IMR-90 (cell line): ENCODE results near the gene ARHGAP21. TPM values are rescaled to one million over a fixed set of nuclear protein-coding genes. Genes with fewer than 3 reads are reported as not detected.

Experiments used
- ATAC-seq: fragments of 200-7000 bp; cut with Tn5 transposase; 2 replicates; pipeline ENCODE4 v1.9.1; 2020; ENCODE audit warnings: low read depth, mild to moderate bottlenecking, moderate library complexity
- BruUV-seq: library from RNA; stranded (reverse); fragments of 400-500 nt; replicated peaks from 2 replicates; lab custom pipeline; 2021; lab: Mats Ljungman, UMichigan
- CTCF ChIA-PET: fragments of 300-600 bp; formaldehyde crosslinking; extraction: SDS; loops from one replicate; lab custom pipeline; 2021; ENCODE audit warnings: antibody characterized with exemption; lab: Yijun Ruan, JAX
- POLR2A ChIA-PET: fragments of 300-600 bp; sonication (Branson Sonifier 250); formaldehyde crosslinking; loops from one replicate; lab custom pipeline; 2022; ENCODE audit warnings: antibody characterized with exemption; ENCODE audit not compliant: unreplicated experiment; lab: Charles Lee
- DNase-seq: peaks from one replicate; pipeline ENCODE4 v3.0.0; 2013
- H2AFZ ChIP-seq: replicated peaks from 2 replicates; pipeline ENCODE3; 2013; ENCODE audit warnings: low read length, mild to moderate bottlenecking; ENCODE audit not compliant: poor library complexity
- H2AK5ac ChIP-seq: 2 replicates; pipeline ENCODE4 v1.6.1; 2013; ENCODE audit warnings: low read depth, low read length, inconsistent platforms
- H2AK9ac ChIP-seq: replicated peaks from 2 replicates; pipeline ENCODE3; 2013; ENCODE audit warnings: mild to moderate bottlenecking, low read depth, low read length, moderate library complexity; ENCODE audit not compliant: poor library complexity
- H2BK120ac ChIP-seq: 2 replicates; pipeline ENCODE4 v1.6.1; 2013; ENCODE audit warnings: low read depth, low read length, inconsistent platforms
- H2BK15ac ChIP-seq: 3 replicates; pipeline ENCODE4 v1.6.1; 2013; ENCODE audit warnings: low read depth, low read length, inconsistent platforms
- H2BK20ac ChIP-seq: 2 replicates; pipeline ENCODE4 v1.6.1; 2013; ENCODE audit warnings: low read depth, mild to moderate bottlenecking, inconsistent platforms, low read length, moderate library complexity
- H2BK5ac ChIP-seq: 2 replicates; pipeline ENCODE4 v1.6.1; 2013; ENCODE audit warnings: mild to moderate bottlenecking, low read depth, low read length, inconsistent platforms; ENCODE audit not compliant: poor library complexity, severe bottlenecking
- H3K14ac ChIP-seq: replicated peaks from 2 replicates; pipeline ENCODE4 v1.6.1; 2013; ENCODE audit warnings: low read depth, low read length, inconsistent platforms
- H3K18ac ChIP-seq: 2 replicates; pipeline ENCODE4 v1.6.1; 2013; ENCODE audit warnings: low read depth, low read length, control low read depth
- H3K23ac ChIP-seq: 2 replicates; pipeline ENCODE4 v1.6.1; 2013; ENCODE audit warnings: low read depth, low read length, inconsistent platforms
- H3K27ac ChIP-seq: 2 replicates; pipeline ENCODE4 v1.5.1; 2013; ENCODE audit warnings: mild to moderate bottlenecking, control low read depth, low read length; ENCODE audit not compliant: insufficient read depth
- H3K27me3 ChIP-seq: 2 replicates; pipeline ENCODE4 v1.6.1; 2013; ENCODE audit warnings: low read length; ENCODE audit not compliant: control insufficient read depth, insufficient read depth
- H3K36me3 ChIP-seq: 2 replicates; pipeline ENCODE4 v1.6.1; 2013; ENCODE audit warnings: low read length, mixed read lengths; ENCODE audit not compliant: control insufficient read depth, insufficient read depth
- H3K4ac ChIP-seq: 2 replicates; pipeline ENCODE4 v1.6.1; 2013; ENCODE audit warnings: low read depth, low read length, inconsistent platforms
- H3K4me1 ChIP-seq: 2 replicates; pipeline ENCODE4 v1.6.1; 2013; ENCODE audit warnings: low read length, mixed read lengths; ENCODE audit not compliant: control insufficient read depth, insufficient read depth
- H3K4me2 ChIP-seq: 2 replicates; pipeline ENCODE4 v1.6.1; 2013; ENCODE audit warnings: low read depth, mild to moderate bottlenecking, control low read depth, low read length, moderate library complexity
- H3K4me3 ChIP-seq: 2 replicates; pipeline ENCODE4 v1.5.1; 2013; ENCODE audit warnings: low read depth, mild to moderate bottlenecking, control low read depth, low read length, moderate library complexity; ENCODE audit not compliant: insufficient read depth
- H3K56ac ChIP-seq: 2 replicates; pipeline ENCODE4 v1.6.1; 2013; ENCODE audit warnings: low read length, inconsistent platforms; ENCODE audit not compliant: insufficient read depth; ENCODE audit errors: extremely low read depth
- H3K79me1 ChIP-seq, 2 experiments: 2 replicates each; pipeline ENCODE4 v1.6.1; 2013; ENCODE audit warnings: low read length in 2 of 2, inconsistent platforms in 1 of 2, low read depth in 1 of 2
- H3K9ac ChIP-seq: 2 replicates; pipeline ENCODE4 v1.6.1; 2013; ENCODE audit warnings: low read depth, low read length, control low read depth
- H3K9me1 ChIP-seq: 2 replicates; pipeline ENCODE4 v1.6.1; 2013; ENCODE audit warnings: low read length, inconsistent platforms; ENCODE audit not compliant: insufficient read depth
- H3K9me3 ChIP-seq: 2 replicates; pipeline ENCODE4 v1.6.1; 2013; ENCODE audit warnings: low read length; ENCODE audit not compliant: control insufficient read depth, insufficient read depth
- H4K20me1 ChIP-seq: 2 replicates; pipeline ENCODE4 v1.6.1; 2013; ENCODE audit warnings: low read length, inconsistent platforms; ENCODE audit not compliant: insufficient read depth
- H4K5ac ChIP-seq: 2 replicates; pipeline ENCODE4 v1.6.1; 2013; ENCODE audit warnings: mild to moderate bottlenecking, low read depth, low read length, control low read depth
- H4K8ac ChIP-seq, 2 experiments: 2 replicates each; pipeline ENCODE4 v1.6.1; 2013; ENCODE audit warnings: low read depth in 2 of 2, low read length in 2 of 2, control low read depth in 1 of 2, inconsistent platforms in 1 of 2
- H4K91ac ChIP-seq: 2 replicates; pipeline ENCODE4 v1.6.1; 2013; ENCODE audit warnings: low read depth, low read length, inconsistent platforms; ENCODE audit not compliant: insufficient read depth
- BHLHE40 ChIP-seq: fragments of 150-350 bp; IDR thresholded peaks from 2 replicates; pipeline ENCODE4 v1.6.1; 2016; ENCODE audit warnings: mild to moderate bottlenecking, low read depth, low read length
- CEBPB ChIP-seq: IDR thresholded peaks from 2 replicates; pipeline ENCODE4 v1.6.1; 2012; ENCODE audit warnings: low read depth, low read length, improper control_type of control experiment
- CHD1 ChIP-seq: IDR thresholded peaks from 2 replicates; pipeline ENCODE4 v1.6.1; 2012; ENCODE audit warnings: low read depth, low read length, improper control_type of control experiment
- FOS ChIP-seq: fragments of 150-350 bp; IDR thresholded peaks from 2 replicates; pipeline ENCODE4 v1.6.1; 2016; ENCODE audit warnings: low read depth, low read length
- MXI1 ChIP-seq: IDR thresholded peaks from 2 replicates; pipeline ENCODE4 v1.6.1; 2012; ENCODE audit warnings: low read depth, mild to moderate bottlenecking, low read length, moderate library complexity, borderline replicate concordance
- POLR2A ChIP-seq: IDR thresholded peaks from 2 replicates; pipeline ENCODE4 v1.6.1; 2012; ENCODE audit warnings: mild to moderate bottlenecking, low read depth, low read length
- RFX5 ChIP-seq: IDR thresholded peaks from 2 replicates; pipeline ENCODE4 v1.8.0; 2012; ENCODE audit warnings: low read depth, mild to moderate bottlenecking, low read length, moderate library complexity
- SMC3 ChIP-seq: fragments of 150-350 bp; IDR thresholded peaks from 2 replicates; pipeline ENCODE4 v1.6.1; 2016; ENCODE audit warnings: low read depth, mild to moderate bottlenecking, antibody characterized with exemption, low read length, moderate library complexity
- WGBS, 2 experiments: methylation state at CpG; one replicate each; pipeline versions ENCODE4 v1.1.5 to v1.1.7; 2013; ENCODE audit warnings: missing lambda C conversion rate in 2 of 2; ENCODE audit not compliant: insufficient read length in 1 of 2; ENCODE audit errors: extremely low coverage in 2 of 2; 5-methylcytosine and 5-hydroxymethylcytosine counted together
- dilution Hi-C: fragments of 300-500 bp; cut with HindIII; formaldehyde crosslinking; loops from one replicate; pipeline ENCODE4 v1.14.3; 2018; ENCODE audit warnings: low sequenced_read_pairs; ENCODE audit not compliant: unreplicated experiment
- in situ Hi-C: fragments of 300-500 bp; cut with MboI; formaldehyde crosslinking; loops from 3 replicates; pipeline ENCODE4 v1.14.3; 2019; ENCODE audit warnings: low sequenced_read_pairs, inconsistent platforms, mixed read lengths
- intact Hi-C: fragments of 100-400 bp; cut with micrococcal nuclease; formaldehyde crosslinking; loops from 2 replicates; pipeline ENCODE4 v1.10.0; 2022
- polyA plus RNA-seq, 3 experiments: library from polyadenylated mRNA; depleted of rRNA; stranded (reverse); fragments of >200 nt; gene quantifications; 2 replicates each; pipeline ENCODE4 v1.2.3, GENCODE V29; 2012; ENCODE audit warnings: low replicate concordance in 1 of 3
- total RNA-seq: library from RNA; depleted of rRNA; stranded (reverse); fragments of >200 nt; gene quantifications from 2 replicates; pipeline ENCODE4 v1.2.3, GENCODE V29; 2012
- TF ChIP-seq, protein P1 (sequence below): fragments of 150-350 bp; IDR thresholded peaks from 2 replicates; pipeline ENCODE4 v1.6.1; 2017; ENCODE audit warnings: mild to moderate bottlenecking, antibody characterized with exemption, low read length, low read depth
- TF ChIP-seq, protein P2 (sequence below): fragments of 150-350 bp; IDR thresholded peaks from 2 replicates; pipeline ENCODE4 v1.6.1; 2016; ENCODE audit warnings: low read depth, mild to moderate bottlenecking, low read length, moderate library complexity, borderline replicate concordance

The ARHGAP21 gene
- total and polyA plus RNA-seq, 2 of the 4 experiments (the other 2 are of a cell fraction) = 43.3 to 94.3 TPM

DNA sequence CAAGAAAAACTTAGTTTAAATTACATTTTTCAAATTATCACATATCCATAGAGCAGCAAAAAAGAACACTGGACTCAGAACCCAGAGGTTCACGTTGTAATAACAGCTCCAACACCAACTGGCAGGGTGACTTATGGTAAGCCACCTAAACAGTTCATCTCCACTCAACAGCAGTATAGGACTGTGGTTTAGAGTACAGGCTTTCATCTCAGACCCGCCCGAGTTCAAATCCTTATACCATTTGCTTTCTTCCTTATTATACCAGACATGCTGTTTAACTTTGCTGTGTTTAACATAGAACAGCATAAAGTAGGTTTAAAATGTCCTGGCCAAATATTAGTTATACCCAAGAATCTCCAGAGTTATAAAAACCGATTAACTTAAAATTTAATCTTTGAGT lies 97.9 kb downstream of the ARHGAP21 start:
- H3K9me1 ChIP-seq = peaks cover 2% of the 10 kb centered on the region; the same call in 1 of the 2 replicates
- no peak overlapping the region for H3K4me2 ChIP-seq
- H3K9ac ChIP-seq = no peak overlapping the region
- H2BK5ac ChIP-seq = no peak overlapping the region
- no peak overlapping the region for H3K27ac ChIP-seq
- H3K14ac ChIP-seq = no peak overlapping the region
- no TSS peak for BruUV-seq
- H3K27me3 ChIP-seq = no peaks in the 10 kb centered on the region
- no peak overlapping the region for H3K18ac ChIP-seq
- TF ChIP-seq, protein P1, sequence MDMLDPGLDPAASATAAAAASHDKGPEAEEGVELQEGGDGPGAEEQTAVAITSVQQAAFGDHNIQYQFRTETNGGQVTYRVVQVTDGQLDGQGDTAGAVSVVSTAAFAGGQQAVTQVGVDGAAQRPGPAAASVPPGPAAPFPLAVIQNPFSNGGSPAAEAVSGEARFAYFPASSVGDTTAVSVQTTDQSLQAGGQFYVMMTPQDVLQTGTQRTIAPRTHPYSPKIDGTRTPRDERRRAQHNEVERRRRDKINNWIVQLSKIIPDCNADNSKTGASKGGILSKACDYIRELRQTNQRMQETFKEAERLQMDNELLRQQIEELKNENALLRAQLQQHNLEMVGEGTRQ = no peak
- TF ChIP-seq POLR2A (no peak), CHD1 (no peak), BHLHE40 (no peak), RFX5 (no peak), CEBPB (no peak), MXI1 (no peak), SMC3 (no peak), FOS (no peak)
- TF ChIP-seq, protein P2, sequence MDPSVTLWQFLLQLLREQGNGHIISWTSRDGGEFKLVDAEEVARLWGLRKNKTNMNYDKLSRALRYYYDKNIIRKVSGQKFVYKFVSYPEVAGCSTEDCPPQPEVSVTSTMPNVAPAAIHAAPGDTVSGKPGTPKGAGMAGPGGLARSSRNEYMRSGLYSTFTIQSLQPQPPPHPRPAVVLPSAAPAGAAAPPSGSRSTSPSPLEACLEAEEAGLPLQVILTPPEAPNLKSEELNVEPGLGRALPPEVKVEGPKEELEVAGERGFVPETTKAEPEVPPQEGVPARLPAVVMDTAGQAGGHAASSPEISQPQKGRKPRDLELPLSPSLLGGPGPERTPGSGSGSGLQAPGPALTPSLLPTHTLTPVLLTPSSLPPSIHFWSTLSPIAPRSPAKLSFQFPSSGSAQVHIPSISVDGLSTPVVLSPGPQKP = no peak
- in situ Hi-C loops = no loop called here
- H3K9me3 ChIP-seq = no peaks in the 10 kb centered on the region
- no peak overlapping the region for H2BK20ac ChIP-seq
- peaks cover 4% of the 10 kb centered on the region; the same call in 1 of the 2 replicates for H3K4me1 ChIP-seq
- ChIA-PET CTCF (no interaction called here), POLR2A (no interaction called here)
- H3K4me3 ChIP-seq = no peak overlapping the region
- no peak for ATAC-seq
- no peak overlapping the region for H3K4ac ChIP-seq
- no peak overlapping the region for H3K56ac ChIP-seq
- H3K23ac ChIP-seq = no peak overlapping the region
- no peak overlapping the region for H4K5ac ChIP-seq
- dilution Hi-C loops = no loop called here
- no peak overlapping the region for H2AK5ac ChIP-seq
- no peak for DNase-seq
- no peak overlapping the region for H2BK120ac ChIP-seq
- H3K79me1 ChIP-seq = peaks cover 7 to 41% of the 10 kb centered on the region in 2 experiments
- no peak overlapping the region for H2AFZ ChIP-seq
- WGBS, 2 experiments = no CpG with 5 or more reads among the region's 4 CpGs
- H2AK9ac ChIP-seq = no peak overlapping the region
- no peaks in the 10 kb centered on the region; the same call in 1 of the 2 replicates for H4K20me1 ChIP-seq
- intact Hi-C loops = no loop called here
- H4K91ac ChIP-seq = no peak overlapping the region
- H3K36me3 ChIP-seq = peaks cover 7% of the 10 kb centered on the region
- no peak overlapping the region for H2BK15ac ChIP-seq
- no peak overlapping the region for H4K8ac ChIP-seq
